Erythroblast (primary cell): ENCODE data around the gene TMEM250.

Source experiments
- GATA1 ChIP-seq: IDR thresholded peaks from 2 replicates; pipeline ENCODE4 v1.6.1; 2011; ENCODE audit warnings: low read depth, mild to moderate bottlenecking, control low read depth, low read length, moderate library complexity
- POLR2A ChIP-seq: IDR thresholded peaks from 2 replicates; pipeline ENCODE4 v1.6.1; 2011; ENCODE audit warnings: mild to moderate bottlenecking, low read length

DNA sequence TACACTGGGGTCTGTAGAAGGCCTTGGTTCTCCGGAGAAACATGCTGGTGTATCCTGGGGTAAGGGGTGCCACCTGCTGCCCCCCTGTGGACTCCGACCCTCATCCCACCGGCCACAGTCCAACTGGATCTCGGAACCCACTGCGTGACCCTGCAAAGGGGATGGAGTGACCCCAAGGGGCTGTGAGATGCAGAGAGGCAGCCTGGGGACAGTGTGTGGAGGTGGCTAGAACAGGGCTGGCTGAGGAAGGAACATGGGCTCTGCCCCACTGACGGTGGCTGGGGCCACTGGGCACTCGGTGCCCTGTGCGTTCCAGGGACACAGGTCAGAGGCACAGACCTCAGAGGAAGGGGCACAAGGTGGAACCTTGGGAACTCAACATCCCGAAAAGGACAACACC, 25.9 kb downstream of the TMEM250 start:
- TF ChIP-seq POLR2A, result no peak
- TF ChIP-seq GATA1, result no peak
